ENCODE measurements around the gene HSD17B11.

GRCh38 chr4:87354168-87355102, 36.6 kb downstream of the HSD17B11 start:
- TF ChIP-seq YY1 (IDR thresholded peaks at IDR 0.05; ENCODE audit: insufficient read depth, insufficient read length) (no peak), ZNF274 (IDR thresholded peaks at IDR 0.05; ENCODE audit: low read depth, low read length) (no peak)

Data from NT2/D1 (cell line).